Type B pancreatic cell (in vitro differentiated cells): ENCODE results near the gene CSNK1A1L. TPM values are rescaled to one million over a fixed set of nuclear protein-coding genes. Genes with fewer than 3 reads are reported as not detected.

ENCODE experiments used
- DNase-seq: peaks from one replicate; pipeline ENCODE4 v3.0.0; 2021; ENCODE audit warnings: mixed read lengths; ENCODE audit not compliant: unreplicated experiment; ENCODE audit errors: extremely low spot score
- H3K27ac Mint-ChIP-seq: 2 replicates; pipeline ENCODE4 v1.8.0; 2021; ENCODE audit warnings: mild to moderate bottlenecking, mixed read lengths
- H3K27me3 Mint-ChIP-seq: 2 replicates; pipeline ENCODE4 v1.8.0; 2021; ENCODE audit warnings: mixed read lengths
- H3K36me3 Mint-ChIP-seq: 2 replicates; pipeline ENCODE4 v1.8.0; 2021; ENCODE audit warnings: mixed read lengths
- H3K4me1 Mint-ChIP-seq: one replicate; pipeline ENCODE4 v1.8.0; 2021; ENCODE audit warnings: mixed read lengths; ENCODE audit not compliant: unreplicated experiment
- H3K4me3 Mint-ChIP-seq: 2 replicates; pipeline ENCODE4 v1.8.0; 2021; ENCODE audit warnings: mild to moderate bottlenecking, mixed read lengths
- H3K9me3 Mint-ChIP-seq: 2 replicates; pipeline ENCODE4 v1.8.0; 2021; ENCODE audit warnings: mixed read lengths
- CTCF ChIP-seq: fragments of 200-600 bp; sonication (generic); conservative IDR thresholded peaks from 2 replicates; pipeline ENCODE4 v1.5.0; 2021; ENCODE audit warnings: antibody characterized with exemption, mild to moderate bottlenecking
- total RNA-seq: library from RNA; stranded (reverse); gene quantifications from 2 replicates; pipeline ENCODE4 v1.2.1, GENCODE V29; 2021; ENCODE audit warnings: low replicate concordance

Gene CSNK1A1L
- total RNA-seq, 1 donor from 2014 or later = not detected

GRCh38 chr13:37141011-37141410 is 35.5 kb upstream of the CSNK1A1L start:
- no peaks in the 10 kb centered on the region for H3K9me3 Mint-ChIP-seq
- H3K36me3 Mint-ChIP-seq = no peaks in the 10 kb centered on the region
- H3K27ac Mint-ChIP-seq = no peak overlapping the region
- H3K27me3 Mint-ChIP-seq = no peaks in the 10 kb centered on the region
- no peaks in the 10 kb centered on the region for H3K4me1 Mint-ChIP-seq
- TF ChIP-seq CTCF = no peak
- no peak for DNase-seq
- no peak overlapping the region for H3K4me3 Mint-ChIP-seq

- Mint-ChIP-seq H3K9me3 (no peaks in the 10 kb centered on the region), H3K27ac (no peak overlapping the region), H3K27me3 (no peaks in the 10 kb centered on the region), H3K4me1 (peaks cover 7% of the 10 kb centered on the region), H3K4me3 (no peak overlapping the region), H3K36me3 (no peaks in the 10 kb centered on the region)
- no peak for DNase-seq
- no peak for TF ChIP-seq CTCF
These were observed 33.9 kb upstream of the CSNK1A1L start for GRCh38 chr13:37139356-37139755.

GRCh38 chr13:37138926-37139325 is 33.5 kb upstream of the CSNK1A1L start:
- H3K36me3 Mint-ChIP-seq = no peaks in the 10 kb centered on the region
- DNase-seq = no peak
- H3K9me3 Mint-ChIP-seq = no peaks in the 10 kb centered on the region
- H3K27me3 Mint-ChIP-seq = no peaks in the 10 kb centered on the region
- no peak overlapping the region for H3K27ac Mint-ChIP-seq
- TF ChIP-seq CTCF = no peak
- H3K4me1 Mint-ChIP-seq = peaks cover 11% of the 10 kb centered on the region
- H3K4me3 Mint-ChIP-seq = no peak overlapping the region

GRCh38 chr13:37138169-37138568 is 32.7 kb upstream of the CSNK1A1L start:
- TF ChIP-seq CTCF = peak; percentile 45
- no peaks in the 10 kb centered on the region for H3K9me3 Mint-ChIP-seq
- H3K27ac Mint-ChIP-seq = no peak overlapping the region
- H3K4me1 Mint-ChIP-seq = peaks cover 18% of the 10 kb centered on the region
- H3K36me3 Mint-ChIP-seq = no peaks in the 10 kb centered on the region
- H3K27me3 Mint-ChIP-seq = no peaks in the 10 kb centered on the region
- no peak for DNase-seq
- no peak overlapping the region for H3K4me3 Mint-ChIP-seq

GRCh38 chr13:37136633-37137032 is 31.2 kb upstream of the CSNK1A1L start:
- Mint-ChIP-seq H3K27ac (no peak overlapping the region), H3K36me3 (no peaks in the 10 kb centered on the region), H3K9me3 (peaks cover 4% of the 10 kb centered on the region), H3K27me3 (no peaks in the 10 kb centered on the region), H3K4me3 (no peak overlapping the region), H3K4me1 (peaks cover 18% of the 10 kb centered on the region)
- TF ChIP-seq CTCF = no peak
- no peak for DNase-seq

GRCh38 chr13:37136187-37136586 is 30.7 kb upstream of the CSNK1A1L start:
- Mint-ChIP-seq H3K27ac (no peak overlapping the region), H3K36me3 (no peaks in the 10 kb centered on the region), H3K9me3 (peaks cover 4% of the 10 kb centered on the region), H3K4me3 (no peak overlapping the region), H3K4me1 (peaks cover 18% of the 10 kb centered on the region), H3K27me3 (no peaks in the 10 kb centered on the region)
- TF ChIP-seq CTCF = no peak
- DNase-seq = no peak
